Mucosa of descending colon (tissue), 3 donors: Measurements from ENCODE around the gene OPA1. TPM values are rescaled to one million over a fixed set of nuclear protein-coding genes. Genes with fewer than 3 reads are reported as not detected.

Experiments used
- ATAC-seq: fragments of 200-7000 bp; cut with Tn5 transposase; one replicate; pipeline ENCODE4 v1.9.1; 2020; ENCODE audit warnings: mild to moderate bottlenecking, moderate library complexity
- DNase-seq, 3 donors: peaks; one replicate each; pipeline ENCODE4 v3.0.0-alpha.2; 2020
- H3K36me3 ChIP-seq: fragments of 200-600 bp; one replicate; pipeline ENCODE4 v1.8.0; 2021; ENCODE audit warnings: low read depth, mild to moderate bottlenecking
- H3K4me1 ChIP-seq: fragments of 200-600 bp; one replicate; pipeline ENCODE4 v1.8.0; 2021; ENCODE audit warnings: low read depth, mild to moderate bottlenecking
- H3K4me3 ChIP-seq: fragments of 200-600 bp; one replicate; pipeline ENCODE4 v1.8.0; 2021; ENCODE audit warnings: mild to moderate bottlenecking
- H3K9me3 ChIP-seq: fragments of 200-600 bp; one replicate; pipeline ENCODE4 v1.8.0; 2021; ENCODE audit warnings: mild to moderate bottlenecking
- CTCF ChIP-seq: fragments of 200-600 bp; IDR thresholded peaks from one replicate; pipeline ENCODE4 v1.8.0; 2022; ENCODE audit warnings: antibody characterized with exemption, mild to moderate bottlenecking
- intact Hi-C, 2 donors: fragments of 100-400 bp; cut with DNase I in 1 of 2; cut with micrococcal nuclease in 1 of 2; formaldehyde crosslinking; loops; one replicate each; pipeline versions ENCODE4 v1.11.0 to v1.11.1; 2022; cut with DNase I, micrococcal nuclease
- total RNA-seq, 3 donors: library from RNA; stranded (reverse); fragmentation: NEBNext Ultra II Directional in 2 of 3; extraction: Animal tissue kit (Norgen Biotek cat#: 25700) in 2 of 3; gene quantifications; one replicate each; pipeline versions ENCODE4 v1.2.1 to v1.2.4, GENCODE V29; 2021 to 2023
- donor health status: DM: no; HTN: no; CAD: no; lungs with moderate emphysema.
- donor health status: DM: no; HTN: no; CAD: no.
- donor health status: DM: no; HTN: yes; CAD: no.

The OPA1 gene
- total RNA-seq, 3 donors from 2014 or later = 67.8 to 90.8 (median 82.1) TPM

- Histone ChIP-seq H3K36me3 (peaks cover 4% of the 10 kb centered on the region), H3K4me1 (no peaks in the 10 kb centered on the region), H3K9me3 (no peaks in the 10 kb centered on the region), H3K4me3 (no peak overlapping the region)
- DNase-seq = no peak
- no peak for TF ChIP-seq CTCF
- intact Hi-C loops = no loop called here
- no peak for ATAC-seq
These were observed 67.2 kb downstream of the OPA1 start for GRCh38 chr3:193660171-193660570.

- DNase-seq = no peak
These were observed 67.8 kb downstream of the OPA1 start for GRCh38 chr3:193660698-193661411.

GRCh38 chr3:193662757-193663322, 69.8 kb downstream of the OPA1 start:
- DNase-seq (no peak), ATAC-seq (no peak)
- H3K9me3 ChIP-seq = no peaks in the 10 kb centered on the region
- H3K36me3 ChIP-seq = no peaks in the 10 kb centered on the region
- TF ChIP-seq CTCF = no peak
- no peaks in the 10 kb centered on the region for H3K4me1 ChIP-seq
- intact Hi-C loops = no loop called here
- no peak overlapping the region for H3K4me3 ChIP-seq

More at GRCh38 chr3:193660698-193661411, 67.8 kb downstream of the OPA1 start:
- peaks cover 4% of the 10 kb centered on the region for H3K36me3 ChIP-seq
- TF ChIP-seq CTCF = no peak
- H3K4me3 ChIP-seq = no peak overlapping the region
- H3K4me1 ChIP-seq = no peaks in the 10 kb centered on the region
- ATAC-seq = no peak
- intact Hi-C loops = no loop called here
- H3K9me3 ChIP-seq = no peaks in the 10 kb centered on the region

- H3K36me3 ChIP-seq = no peaks in the 10 kb centered on the region
- no peak overlapping the region for H3K4me3 ChIP-seq
- intact Hi-C loops = no loop called here
- DNase-seq = no peak
- H3K9me3 ChIP-seq = no peaks in the 10 kb centered on the region
- no peak for TF ChIP-seq CTCF
- H3K4me1 ChIP-seq = no peaks in the 10 kb centered on the region
- no peak for ATAC-seq
These were observed 72.5 kb downstream of the OPA1 start for GRCh38 chr3:193665370-193665989.

- H3K4me3 ChIP-seq = no peak overlapping the region
- no peak for TF ChIP-seq CTCF
- intact Hi-C loops = no loop called here
- H3K4me1 ChIP-seq = no peaks in the 10 kb centered on the region
- no peak for DNase-seq
- H3K9me3 ChIP-seq = no peaks in the 10 kb centered on the region
- no peak for ATAC-seq
- H3K36me3 ChIP-seq = no peaks in the 10 kb centered on the region
These were observed 80.8 kb downstream of the OPA1 start for GRCh38 chr3:193673845-193674244.
